ENCODE measurements around the gene TSGA10IP. TPM values are rescaled to one million over a fixed set of nuclear protein-coding genes. Genes with fewer than 3 reads are reported as not detected.

TSGA10IP gene
- total RNA-seq, 1 donor from 2014 or later = not detected

DNA sequence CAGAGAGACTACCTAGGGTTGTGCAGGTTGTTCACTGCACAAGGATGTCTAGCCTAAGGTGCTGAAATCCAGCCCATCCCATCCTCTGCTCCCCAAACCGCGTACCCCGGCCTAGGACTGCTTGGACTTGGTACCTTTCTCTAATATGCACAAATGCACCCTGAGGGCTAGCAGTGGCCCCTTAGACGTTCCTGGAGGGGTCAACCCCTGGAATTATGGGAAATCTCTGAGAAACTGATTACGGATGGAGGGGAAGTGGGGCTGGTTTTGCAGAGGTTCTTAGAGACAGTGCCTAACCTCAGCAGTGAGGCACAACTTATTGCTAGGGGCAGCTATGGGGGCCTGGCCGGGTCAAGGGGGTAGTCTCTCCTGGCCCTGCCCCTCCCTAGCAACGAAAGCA is 28.9 kb upstream of the TSGA10IP start:
- no peaks in the 10 kb centered on the region for H3K27me3 ChIP-seq (ENCODE audit: insufficient read depth, low read length)
- peak overlapping the region; percentile 97 for H3K27ac ChIP-seq (ENCODE audit: low read depth, low read length)
- H2AFZ ChIP-seq (ENCODE audit: low read depth, low read length) = no peak overlapping the region
- H3K9me3 ChIP-seq (ENCODE audit: insufficient read depth, low read depth, low read length) = no peaks in the 10 kb centered on the region
- Mint-ChIP-seq H3K27me3 (ENCODE audit: low read depth, unreplicated experiment) (no peaks in the 10 kb centered on the region), H3K27ac (ENCODE audit: unreplicated experiment) (peak overlapping the region; percentile 98), H3K4me3 (ENCODE audit: unreplicated experiment) (peak overlapping the region; percentile 76), H3K4me1 (ENCODE audit: low read depth, unreplicated experiment) (peaks cover 34% of the 10 kb centered on the region), H3K36me3 (ENCODE audit: low read depth, unreplicated experiment) (peaks cover 2% of the 10 kb centered on the region), H3K9me3 (ENCODE audit: unreplicated experiment) (no peaks in the 10 kb centered on the region)
- DNase-seq (ENCODE audit: low read depth) (no peak), FAIRE-seq (no peak)
- peak overlapping the region; percentile 98 for H3K4me2 ChIP-seq (ENCODE audit: low read length)
- peaks cover 9% of the 10 kb centered on the region for H4K20me1 ChIP-seq (ENCODE audit: insufficient read depth, low read length)
- peak overlapping the region; percentile 66 for H3K9ac ChIP-seq (ENCODE audit: low read length)
- TF ChIP-seq, protein P1, sequence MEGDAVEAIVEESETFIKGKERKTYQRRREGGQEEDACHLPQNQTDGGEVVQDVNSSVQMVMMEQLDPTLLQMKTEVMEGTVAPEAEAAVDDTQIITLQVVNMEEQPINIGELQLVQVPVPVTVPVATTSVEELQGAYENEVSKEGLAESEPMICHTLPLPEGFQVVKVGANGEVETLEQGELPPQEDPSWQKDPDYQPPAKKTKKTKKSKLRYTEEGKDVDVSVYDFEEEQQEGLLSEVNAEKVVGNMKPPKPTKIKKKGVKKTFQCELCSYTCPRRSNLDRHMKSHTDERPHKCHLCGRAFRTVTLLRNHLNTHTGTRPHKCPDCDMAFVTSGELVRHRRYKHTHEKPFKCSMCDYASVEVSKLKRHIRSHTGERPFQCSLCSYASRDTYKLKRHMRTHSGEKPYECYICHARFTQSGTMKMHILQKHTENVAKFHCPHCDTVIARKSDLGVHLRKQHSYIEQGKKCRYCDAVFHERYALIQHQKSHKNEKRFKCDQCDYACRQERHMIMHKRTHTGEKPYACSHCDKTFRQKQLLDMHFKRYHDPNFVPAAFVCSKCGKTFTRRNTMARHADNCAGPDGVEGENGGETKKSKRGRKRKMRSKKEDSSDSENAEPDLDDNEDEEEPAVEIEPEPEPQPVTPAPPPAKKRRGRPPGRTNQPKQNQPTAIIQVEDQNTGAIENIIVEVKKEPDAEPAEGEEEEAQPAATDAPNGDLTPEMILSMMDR (IDR thresholded peaks at IDR 0.05; ENCODE audit: insufficient read depth, low read depth, low read length) = no peak
- TF ChIP-seq EZH2 (IDR thresholded peaks at IDR 0.05; ENCODE audit: insufficient read depth, low read length) = no peak
- H3K4me3 ChIP-seq (ENCODE audit: insufficient read depth, low read depth, low read length) = no peak overlapping the region
- H3K79me2 ChIP-seq (ENCODE audit: insufficient read depth, low read length) = peaks cover 53% of the 10 kb centered on the region
- peaks cover 73% of the 10 kb centered on the region for H3K4me1 ChIP-seq (ENCODE audit: insufficient read depth, low read length)
- H3K36me3 ChIP-seq (ENCODE audit: insufficient read depth, low read length) = peaks cover 8% of the 10 kb centered on the region

DNA sequence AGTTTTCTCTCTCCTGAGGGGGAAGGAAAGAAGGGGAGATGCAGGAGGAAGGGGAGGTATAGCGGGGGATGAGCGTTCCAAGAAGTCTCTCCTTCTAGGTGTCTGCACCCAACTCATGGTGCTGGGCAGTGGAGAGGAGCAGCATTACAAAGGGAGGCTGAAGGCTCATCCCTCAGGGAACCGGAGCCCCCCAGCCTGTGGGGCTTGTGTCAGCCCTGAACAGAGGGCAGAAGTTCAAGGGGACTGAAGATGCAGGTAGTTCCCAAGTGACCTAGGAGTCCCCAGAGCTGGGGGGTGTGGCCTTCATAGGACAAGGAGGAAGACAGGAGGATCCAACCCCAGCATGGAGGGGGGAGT is 28.2 kb upstream of the TSGA10IP start:
- Mint-ChIP-seq H3K9me3 (ENCODE audit: unreplicated experiment) (no peaks in the 10 kb centered on the region), H3K4me1 (ENCODE audit: low read depth, unreplicated experiment) (peaks cover 30% of the 10 kb centered on the region), H3K36me3 (ENCODE audit: low read depth, unreplicated experiment) (peaks cover 2% of the 10 kb centered on the region), H3K4me3 (ENCODE audit: unreplicated experiment) (peak overlapping the region; percentile 76), H3K27me3 (ENCODE audit: low read depth, unreplicated experiment) (no peaks in the 10 kb centered on the region), H3K27ac (ENCODE audit: unreplicated experiment) (peak overlapping the region; percentile 98)
- peak overlapping the region; percentile 97 for H3K27ac ChIP-seq (ENCODE audit: low read depth, low read length)
- no peaks in the 10 kb centered on the region for H3K27me3 ChIP-seq (ENCODE audit: insufficient read depth, low read length)
- peak overlapping the region; percentile 66 for H3K9ac ChIP-seq (ENCODE audit: low read length)
- TF ChIP-seq EZH2 (IDR thresholded peaks at IDR 0.05; ENCODE audit: insufficient read depth, low read length) = no peak
- TF ChIP-seq, protein P1 (IDR thresholded peaks at IDR 0.05; ENCODE audit: insufficient read depth, low read depth, low read length) = no peak
- H3K4me3 ChIP-seq (ENCODE audit: insufficient read depth, low read depth, low read length) = peak overlapping the region; percentile 87
- peaks cover 8% of the 10 kb centered on the region for H3K36me3 ChIP-seq (ENCODE audit: insufficient read depth, low read length)
- FAIRE-seq = no peak
- DNase-seq (ENCODE audit: low read depth) = no peak
- peaks cover 53% of the 10 kb centered on the region for H3K79me2 ChIP-seq (ENCODE audit: insufficient read depth, low read length)
- H2AFZ ChIP-seq (ENCODE audit: low read depth, low read length) = no peak overlapping the region
- H3K9me3 ChIP-seq (ENCODE audit: insufficient read depth, low read depth, low read length) = no peaks in the 10 kb centered on the region
- peak overlapping the region; percentile 98 for H3K4me2 ChIP-seq (ENCODE audit: low read length)
- peaks cover 9% of the 10 kb centered on the region for H4K20me1 ChIP-seq (ENCODE audit: insufficient read depth, low read length)
- peaks cover 67% of the 10 kb centered on the region for H3K4me1 ChIP-seq (ENCODE audit: insufficient read depth, low read length)

DNA sequence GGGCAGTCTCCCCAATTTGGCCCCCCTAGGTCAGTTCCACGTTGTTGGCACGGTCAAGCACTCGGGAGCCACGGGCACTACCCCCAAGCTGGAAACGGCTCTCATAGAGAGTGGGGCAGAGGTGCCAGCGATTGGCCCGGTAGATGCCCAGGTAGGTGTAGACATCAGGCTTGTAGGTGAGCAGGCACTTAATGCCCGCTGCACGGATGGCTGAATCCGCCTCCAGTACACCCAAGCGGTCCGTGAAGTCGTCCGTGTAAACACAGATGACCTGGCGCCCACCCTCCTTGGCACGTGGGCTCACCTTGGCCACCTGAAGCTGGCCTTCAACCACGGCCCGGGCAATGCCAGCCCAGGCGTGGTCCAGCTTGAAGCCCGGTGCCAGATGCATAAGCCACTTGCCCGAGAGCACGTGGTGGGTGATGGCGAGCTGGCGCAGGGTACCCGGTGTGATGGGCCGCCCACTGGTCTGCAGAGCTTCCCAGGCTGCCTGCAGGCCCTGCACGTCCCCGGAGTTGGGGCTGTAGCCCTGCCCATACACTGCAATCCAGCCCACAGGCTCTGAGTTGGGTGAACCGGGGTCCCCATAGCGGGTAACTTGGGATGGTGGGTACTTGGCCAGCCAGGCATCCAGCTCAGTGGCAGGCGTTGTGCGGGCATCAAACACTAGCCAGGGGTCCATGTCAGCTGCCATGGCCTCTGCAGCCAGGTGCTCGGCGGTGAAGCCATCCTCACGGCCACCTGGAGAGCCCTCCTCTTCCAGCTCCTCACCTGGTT is 27.7 kb upstream of the TSGA10IP start:
- Histone ChIP-seq H2AFZ (ENCODE audit: low read depth, low read length) (no peak overlapping the region), H3K4me2 (ENCODE audit: low read length) (peak overlapping the region; percentile 98), H3K4me1 (ENCODE audit: insufficient read depth, low read length) (peaks cover 61% of the 10 kb centered on the region), H3K36me3 (ENCODE audit: insufficient read depth, low read length) (peaks cover 14% of the 10 kb centered on the region), H3K4me3 (ENCODE audit: insufficient read depth, low read depth, low read length) (peak overlapping the region; percentile 87), H3K9ac (ENCODE audit: low read length) (peak overlapping the region; percentile 95), H3K79me2 (ENCODE audit: insufficient read depth, low read length) (peaks cover 59% of the 10 kb centered on the region), H3K27me3 (ENCODE audit: insufficient read depth, low read length) (no peaks in the 10 kb centered on the region), H3K9me3 (ENCODE audit: insufficient read depth, low read depth, low read length) (no peaks in the 10 kb centered on the region), H3K27ac (ENCODE audit: low read depth, low read length) (peak overlapping the region; percentile 97), H4K20me1 (ENCODE audit: insufficient read depth, low read length) (peaks cover 9% of the 10 kb centered on the region)
- peak overlapping the region; percentile 98 for H3K27ac Mint-ChIP-seq (ENCODE audit: unreplicated experiment)
- H3K9me3 Mint-ChIP-seq (ENCODE audit: unreplicated experiment) = no peaks in the 10 kb centered on the region
- H3K4me1 Mint-ChIP-seq (ENCODE audit: low read depth, unreplicated experiment) = peaks cover 30% of the 10 kb centered on the region
- DNase-seq (ENCODE audit: low read depth) (no peak), FAIRE-seq (no peak)
- peaks cover 8% of the 10 kb centered on the region for H3K36me3 Mint-ChIP-seq (ENCODE audit: low read depth, unreplicated experiment)
- TF ChIP-seq, protein P1 (IDR thresholded peaks at IDR 0.05; ENCODE audit: insufficient read depth, low read depth, low read length) = no peak
- no peak for TF ChIP-seq EZH2 (IDR thresholded peaks at IDR 0.05; ENCODE audit: insufficient read depth, low read length)
- peak overlapping the region; percentile 88 for H3K4me3 Mint-ChIP-seq (ENCODE audit: unreplicated experiment)
- no peaks in the 10 kb centered on the region for H3K27me3 Mint-ChIP-seq (ENCODE audit: low read depth, unreplicated experiment)

Measured in astrocyte (in vitro differentiated cells and primary cell).